ENCODE measurements around the gene IFT88. TPM values are rescaled to one million over a fixed set of nuclear protein-coding genes. Genes with fewer than 3 reads are reported as not detected.

IFT88 gene, protein sequence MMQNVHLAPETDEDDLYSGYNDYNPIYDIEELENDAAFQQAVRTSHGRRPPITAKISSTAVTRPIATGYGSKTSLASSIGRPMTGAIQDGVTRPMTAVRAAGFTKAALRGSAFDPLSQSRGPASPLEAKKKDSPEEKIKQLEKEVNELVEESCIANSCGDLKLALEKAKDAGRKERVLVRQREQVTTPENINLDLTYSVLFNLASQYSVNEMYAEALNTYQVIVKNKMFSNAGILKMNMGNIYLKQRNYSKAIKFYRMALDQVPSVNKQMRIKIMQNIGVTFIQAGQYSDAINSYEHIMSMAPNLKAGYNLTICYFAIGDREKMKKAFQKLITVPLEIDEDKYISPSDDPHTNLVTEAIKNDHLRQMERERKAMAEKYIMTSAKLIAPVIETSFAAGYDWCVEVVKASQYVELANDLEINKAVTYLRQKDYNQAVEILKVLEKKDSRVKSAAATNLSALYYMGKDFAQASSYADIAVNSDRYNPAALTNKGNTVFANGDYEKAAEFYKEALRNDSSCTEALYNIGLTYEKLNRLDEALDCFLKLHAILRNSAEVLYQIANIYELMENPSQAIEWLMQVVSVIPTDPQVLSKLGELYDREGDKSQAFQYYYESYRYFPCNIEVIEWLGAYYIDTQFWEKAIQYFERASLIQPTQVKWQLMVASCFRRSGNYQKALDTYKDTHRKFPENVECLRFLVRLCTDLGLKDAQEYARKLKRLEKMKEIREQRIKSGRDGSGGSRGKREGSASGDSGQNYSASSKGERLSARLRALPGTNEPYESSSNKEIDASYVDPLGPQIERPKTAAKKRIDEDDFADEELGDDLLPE
- total RNA-seq = 46.1 TPM

DNA sequence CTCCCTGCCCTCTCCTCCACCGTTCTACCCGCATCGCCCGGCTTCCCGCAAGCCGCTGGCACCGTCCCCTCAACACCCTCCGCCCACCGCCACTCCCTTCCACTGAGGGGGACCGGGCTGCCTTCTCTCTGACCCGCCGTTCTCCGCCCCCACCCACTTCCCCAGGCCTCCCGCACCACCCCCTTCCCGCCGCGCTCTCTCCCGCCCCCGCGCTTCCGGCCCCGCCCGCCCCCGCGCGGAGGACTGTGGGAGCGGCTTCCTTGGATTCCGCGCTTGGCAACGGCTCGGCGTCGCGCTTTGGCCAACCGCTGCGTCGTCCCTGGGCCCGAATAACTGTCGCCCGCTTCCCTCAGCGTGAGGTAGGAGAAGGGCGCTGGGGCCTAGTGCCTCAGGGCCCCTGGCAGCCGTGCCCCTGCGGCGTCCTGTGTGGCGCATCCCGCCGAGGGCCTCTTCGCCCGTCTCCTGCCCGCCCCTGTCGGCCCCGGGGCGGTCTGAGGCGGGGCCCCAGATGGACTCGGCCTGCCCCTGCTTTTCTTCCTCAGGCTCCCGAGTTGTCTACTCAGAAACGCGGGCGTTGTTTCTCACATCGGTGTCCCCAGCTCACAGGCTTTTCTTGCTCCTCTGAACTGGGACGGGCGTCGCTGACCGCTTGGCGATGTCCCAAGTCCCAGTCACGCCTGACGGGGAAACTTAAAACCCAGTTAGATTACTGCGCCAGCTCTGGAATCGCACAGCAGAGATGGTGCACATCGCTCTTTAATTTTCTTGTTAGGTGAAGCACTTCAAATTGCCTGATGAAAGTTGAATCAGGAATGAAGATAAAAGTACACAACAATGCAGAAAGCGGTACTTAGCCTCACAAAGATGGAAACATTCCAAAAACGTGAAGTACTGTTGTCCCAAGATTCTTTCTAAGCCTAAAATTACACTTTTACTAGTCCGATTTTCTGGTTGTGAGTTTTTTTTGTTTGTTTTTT, at the start of gene IFT88:
Gene IFT88, plus strand, starts transcription at position 260 of the 977 bp plus-strand sequence. CDS start 7,229 bp downstream, outside the sequence.

DNA sequence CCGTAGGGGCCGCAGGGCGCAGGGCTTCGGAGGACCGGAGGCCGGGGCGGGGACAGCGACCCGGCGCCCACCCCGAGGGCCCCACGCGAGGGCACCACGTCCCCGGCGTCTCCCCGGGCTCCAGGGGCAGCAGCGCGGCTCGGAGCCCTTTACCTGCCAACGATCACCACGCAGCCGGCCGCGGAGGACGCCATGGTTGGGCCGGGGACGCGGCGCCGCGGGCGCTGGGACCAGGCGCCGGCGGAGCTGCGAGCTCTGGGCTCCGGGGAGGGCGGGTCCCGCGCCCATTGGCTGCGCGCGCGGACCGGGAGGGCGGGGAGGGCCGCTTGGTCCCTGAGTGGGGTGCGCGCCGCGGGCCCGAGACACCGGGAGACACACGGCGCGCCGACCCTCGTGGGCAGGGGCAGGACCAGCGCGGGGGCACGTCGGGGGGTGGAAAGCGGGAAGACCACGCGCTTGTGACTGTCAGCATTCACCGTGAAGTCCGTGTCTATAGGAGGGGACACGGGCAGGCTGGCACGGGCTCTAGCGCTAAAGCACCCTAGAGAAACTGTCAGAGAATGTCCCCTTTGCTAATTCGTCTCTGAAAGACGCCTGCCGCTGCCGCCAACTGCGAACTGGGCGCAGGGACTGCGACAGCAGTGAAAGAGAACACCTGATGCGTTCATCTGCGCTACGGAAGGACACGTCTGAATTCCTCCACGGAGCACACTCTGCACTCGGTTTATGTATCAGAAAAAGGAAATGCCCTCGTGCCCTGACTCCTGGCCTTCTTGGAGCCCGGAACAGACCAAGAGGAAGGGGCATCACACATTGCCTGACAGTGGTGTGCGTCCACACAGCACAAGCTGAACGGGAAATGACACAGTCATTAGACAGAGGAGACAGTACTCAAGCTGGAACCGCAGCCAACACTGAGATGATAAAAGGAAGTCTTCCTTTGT, 41.1 kb upstream of the IFT88 start, which contains the start of gene CRYL1:
Gene CRYL1, minus strand, starts transcription at position 257 of the 944 bp plus-strand sequence. Its CDS starts 63 bp downstream, at position 194.

DNA sequence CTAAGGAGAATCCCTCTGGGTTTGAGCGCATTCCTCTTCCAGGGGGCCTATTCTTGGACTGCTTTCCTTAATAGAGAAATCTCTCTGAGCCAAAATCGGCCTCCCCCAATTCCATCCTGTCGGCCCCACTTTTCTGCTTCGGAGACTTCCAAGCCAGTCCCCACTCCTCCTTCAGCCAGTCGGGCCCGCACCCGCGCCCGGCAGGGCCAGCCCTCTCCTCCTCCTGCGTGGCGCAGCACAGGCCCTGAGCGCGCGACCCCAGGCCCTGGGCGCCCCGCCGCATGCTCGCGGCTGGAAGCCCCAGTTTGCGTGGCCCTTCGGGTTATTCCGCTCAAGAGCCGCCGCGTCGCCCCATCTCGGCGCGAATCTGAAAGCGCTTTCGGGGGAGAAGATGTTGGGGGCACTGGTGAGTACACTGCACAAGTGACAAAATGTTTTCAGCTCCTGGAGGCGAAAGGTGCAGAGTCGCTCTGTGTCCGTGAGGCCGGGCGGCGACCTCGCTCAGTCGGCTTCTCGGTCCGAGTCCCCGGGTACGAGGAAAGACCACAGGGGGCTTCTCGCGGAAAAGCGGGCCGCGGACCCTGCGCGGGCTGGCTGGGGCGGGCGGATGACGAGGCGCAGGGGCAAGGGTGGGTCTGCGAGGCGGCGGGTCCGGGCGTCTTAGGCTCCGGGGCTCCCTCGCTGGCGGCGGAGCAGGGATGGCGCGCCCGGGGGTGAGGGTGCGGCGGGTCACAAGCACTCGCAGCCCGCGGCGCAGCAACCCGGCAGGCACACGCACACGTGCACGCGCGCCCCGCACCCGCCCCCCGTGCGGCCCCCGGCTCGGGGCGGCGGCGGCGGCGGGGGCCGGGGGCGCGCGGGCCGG, 136.2 kb downstream of the IFT88 start, which contains the start of gene IL17D:
Gene IL17D, plus strand, starts transcription at position 785 of the 865 bp plus-strand sequence. CDS start 303 bp downstream, outside the sequence.

Other genes starting within 250 kb of the IFT88 start
- gene CRYL1, start 41.3 kb upstream of the IFT88 start, total RNA-seq = 41.9 TPM
- gene IL17D, start 136.5 kb downstream of the IFT88 start, total RNA-seq = 12.7 TPM
- 8.3 TPM for gene EEF1AKMT1, start 206.8 kb downstream of the IFT88 start, total RNA-seq

Measured in camera-type eye (tissue), 1 donor.